Transverse colon (tissue), 3 donors: ENCODE measurements around the gene COX7B2.

Source experiments
- CTCF ChIP-seq, 5 experiments: fragments of 200-600 bp in 3 of 5; fragments of 450-650 bp in 2 of 5; sonication (generic) in 3 of 5; IDR thresholded peaks; 1 replicate in 2 of 5; 2 replicates in 3 of 5; pipeline ENCODE4 v1.5.1; 2016 to 2017; ENCODE audit warnings: antibody characterized with exemption in 5 of 5, inconsistent platforms in 3 of 5, mild to moderate bottlenecking in 2 of 5, moderate library complexity in 1 of 5
- EP300 ChIP-seq: sonication (generic); formaldehyde crosslinking; IDR thresholded peaks from one replicate; pipeline ENCODE4 v1.6.1; 2017; ENCODE audit warnings: antibody characterized with exemption, low read depth
- POLR2A ChIP-seq: fragments of 450-650 bp; IDR thresholded peaks from one replicate; pipeline ENCODE4 v1.6.1; 2016; ENCODE audit warnings: antibody characterized with exemption, mild to moderate bottlenecking, moderate library complexity

- TF ChIP-seq EP300 (no peak), POLR2A (no peak), CTCF (IDR thresholded peaks at IDR 0.05) (no peak)
Observed at GRCh38 chr4:46947541-46947940, 38.5 kb upstream of the COX7B2 start.
